ENCODE data around the gene ZHX3. TPM values are rescaled to one million over a fixed set of nuclear protein-coding genes. Genes with fewer than 3 reads are reported as not detected.
"Not testable (repeated sequence)": the region's sequence is repeated elsewhere in the genome, so short reads cannot be mapped to it uniquely, and the experiment has no call there.

The ZHX3 gene
- total and polyA plus RNA-seq, 2 of the 4 experiments (the other 2 are of a cell fraction) = 25.0 to 28.0 TPM

GRCh38 chr20:41312009-41312408 is 5.5 kb downstream of the ZHX3 start:
- H3K27ac ChIP-seq (ENCODE audit: insufficient read depth, low read length); H4K8ac ChIP-seq (ENCODE audit: low read depth in 2 of 2, low read length in 2 of 2); BruUV-seq (replicated peaks); H2AFZ ChIP-seq (replicated peaks; ENCODE audit: low read length, poor library complexity); H2BK20ac ChIP-seq (ENCODE audit: low read depth, low read length); H2BK5ac ChIP-seq (ENCODE audit: low read depth, low read length, poor library complexity, severe bottlenecking); ATAC-seq (ENCODE audit: low read depth); in situ Hi-C loops (cut with MboI; ENCODE audit: low sequenced_read_pairs); H3K4ac ChIP-seq (ENCODE audit: low read depth, low read length); H2BK120ac ChIP-seq (ENCODE audit: low read depth, low read length); H3K4me3 ChIP-seq (ENCODE audit: insufficient read depth, low read depth, low read length); H3K9ac ChIP-seq (ENCODE audit: low read depth, low read length); CTCF ChIA-PET; H3K14ac ChIP-seq (replicated peaks; ENCODE audit: low read depth, low read length); H3K23ac ChIP-seq (ENCODE audit: low read depth, low read length); H2AK9ac ChIP-seq (replicated peaks; ENCODE audit: low read depth, low read length, poor library complexity); dilution Hi-C loops (cut with HindIII; ENCODE audit: low sequenced_read_pairs, unreplicated experiment); POLR2A ChIA-PET (ENCODE audit: unreplicated experiment); H3K4me2 ChIP-seq (ENCODE audit: low read depth, low read length); H3K27me3 ChIP-seq (ENCODE audit: control insufficient read depth, insufficient read depth, low read length); H4K5ac ChIP-seq (ENCODE audit: low read depth, low read length); H4K91ac ChIP-seq (ENCODE audit: insufficient read depth, low read depth, low read length); H2AK5ac ChIP-seq (ENCODE audit: low read depth, low read length); H3K56ac ChIP-seq (ENCODE audit: extremely low read depth, insufficient read depth, low read length); H3K9me3 ChIP-seq (ENCODE audit: control insufficient read depth, insufficient read depth, low read length); DNase-seq; H2BK15ac ChIP-seq (ENCODE audit: low read depth, low read length); H3K18ac ChIP-seq (ENCODE audit: low read depth, low read length); H3K36me3 ChIP-seq (ENCODE audit: control insufficient read depth, insufficient read depth, low read length); intact Hi-C loops (cut with micrococcal nuclease): not testable (repeated sequence)
- H3K79me1 ChIP-seq (ENCODE audit: low read depth in 1 of 2, low read length in 2 of 2) = peaks cover 27 to 66% of the 10 kb centered on the region in 2 experiments
- H3K9me1 ChIP-seq (ENCODE audit: insufficient read depth, low read length) = peaks cover 22% of the 10 kb centered on the region
- peaks cover 19% of the 10 kb centered on the region for H3K4me1 ChIP-seq (ENCODE audit: control insufficient read depth, insufficient read depth, low read length)
- WGBS, 2 experiments (ENCODE audit: extremely low coverage in 2 of 2, insufficient read length in 1 of 2) = 100% methylated on average over 2 of the region's 6 CpGs; no CpG with 5 or more reads in 1 of the 2 experiments
- H4K20me1 ChIP-seq (ENCODE audit: insufficient read depth, low read length) = peaks cover 47% of the 10 kb centered on the region
